Hepatocyte (in vitro differentiated cells): ENCODE measurements around the gene MSLN. TPM values are rescaled to one million over a fixed set of nuclear protein-coding genes. Genes with fewer than 3 reads are reported as not detected.

Experiments used
- DNase-seq: peaks from one replicate; pipeline ENCODE4 v3.0.0-alpha.2; 2016; ENCODE audit warnings: low spot score
- H2AFZ ChIP-seq: fragments of 200-600 bp; sonication (generic); 2 replicates; pipeline ENCODE4 v1.6.0; 2016; ENCODE audit warnings: antibody characterized with exemption, mild to moderate bottlenecking
- H3K27ac ChIP-seq: fragments of 200-600 bp; sonication (generic); 2 replicates; pipeline ENCODE4 v1.5.1; 2016; ENCODE audit warnings: mild to moderate bottlenecking
- H3K27me3 ChIP-seq: fragments of 200-600 bp; sonication (generic); 2 replicates; pipeline ENCODE4 v1.6.1; 2016
- H3K36me3 ChIP-seq: fragments of 200-600 bp; sonication (generic); replicated peaks from 2 replicates; pipeline ENCODE4 v1.5.1; 2016; ENCODE audit warnings: low read depth; ENCODE audit not compliant: insufficient read depth
- H3K4me1 ChIP-seq: fragments of 200-600 bp; sonication (generic); 2 replicates; pipeline ENCODE4 v1.5.1; 2016; ENCODE audit warnings: mild to moderate bottlenecking, moderate library complexity; ENCODE audit not compliant: insufficient read depth
- H3K4me2 ChIP-seq: fragments of 200-600 bp; sonication (generic); 2 replicates; pipeline ENCODE4 v1.6.0; 2016
- H3K4me3 ChIP-seq: fragments of 200-600 bp; sonication (generic); 2 replicates; pipeline ENCODE4 v1.5.1; 2016; ENCODE audit warnings: mild to moderate bottlenecking
- H3K79me2 ChIP-seq: fragments of 200-600 bp; sonication (generic); 2 replicates; pipeline ENCODE4 v1.6.0; 2017; ENCODE audit warnings: mild to moderate bottlenecking
- H3K9me2 ChIP-seq: fragments of 200-600 bp; sonication (generic); replicated peaks from 2 replicates; pipeline ENCODE4 v1.6.0; 2017; ENCODE audit warnings: mild to moderate bottlenecking; ENCODE audit not compliant: insufficient read depth
- H3K9me3 ChIP-seq: fragments of 200-600 bp; sonication (generic); 2 replicates; pipeline ENCODE4 v1.5.1; 2016; ENCODE audit warnings: low read depth, mild to moderate bottlenecking
- H4K20me1 ChIP-seq: fragments of 200-600 bp; sonication (generic); 2 replicates; pipeline ENCODE4 v1.6.0; 2016; ENCODE audit warnings: mild to moderate bottlenecking; ENCODE audit not compliant: insufficient read depth, poor library complexity, severe bottlenecking
- CTCF ChIP-seq: fragments of 200-600 bp; sonication (generic); IDR thresholded peaks from 2 replicates; pipeline ENCODE4 v1.5.1; 2016; ENCODE audit warnings: antibody characterized with exemption, mild to moderate bottlenecking; ENCODE audit not compliant: poor library complexity
- EZH2 ChIP-seq: fragments of 200-600 bp; sonication (generic); IDR thresholded peaks from 2 replicates; pipeline ENCODE4 v1.6.1; 2016; ENCODE audit warnings: antibody characterized with exemption, mild to moderate bottlenecking, borderline replicate concordance
- EZH2phosphoT487 ChIP-seq: fragments of 200-600 bp; sonication (generic); IDR thresholded peaks from one replicate; pipeline ENCODE4 v1.6.1; 2018; ENCODE audit warnings: antibody characterized with exemption, mild to moderate bottlenecking, low read depth, moderate library complexity; ENCODE audit not compliant: unreplicated experiment, severe bottlenecking
- WGBS: methylation state at CpG from one replicate; pipeline ENCODE4 v1.1.6; 2016; ENCODE audit warnings: low lambda C conversion rate; ENCODE audit errors: missing lambda C conversion rate; 5-methylcytosine and 5-hydroxymethylcytosine counted together
- polyA plus RNA-seq: library from polyadenylated mRNA; unstranded; fragments of >200 nt; fragmentation: Nextera tagmentation; extraction: Ambion mirVana; gene quantifications from 2 replicates; pipeline ENCODE4 v1.2.1, GENCODE V29; 2016
- total RNA-seq: library from RNA; depleted of rRNA; stranded (reverse); fragments of >200 nt; gene quantifications from 2 replicates; pipeline ENCODE4 v1.2.3, GENCODE V29; 2014

Gene MSLN
- total and polyA plus RNA-seq, 2 experiments from 2014 or later: 2.4 to 8.0 TPM

DNA sequence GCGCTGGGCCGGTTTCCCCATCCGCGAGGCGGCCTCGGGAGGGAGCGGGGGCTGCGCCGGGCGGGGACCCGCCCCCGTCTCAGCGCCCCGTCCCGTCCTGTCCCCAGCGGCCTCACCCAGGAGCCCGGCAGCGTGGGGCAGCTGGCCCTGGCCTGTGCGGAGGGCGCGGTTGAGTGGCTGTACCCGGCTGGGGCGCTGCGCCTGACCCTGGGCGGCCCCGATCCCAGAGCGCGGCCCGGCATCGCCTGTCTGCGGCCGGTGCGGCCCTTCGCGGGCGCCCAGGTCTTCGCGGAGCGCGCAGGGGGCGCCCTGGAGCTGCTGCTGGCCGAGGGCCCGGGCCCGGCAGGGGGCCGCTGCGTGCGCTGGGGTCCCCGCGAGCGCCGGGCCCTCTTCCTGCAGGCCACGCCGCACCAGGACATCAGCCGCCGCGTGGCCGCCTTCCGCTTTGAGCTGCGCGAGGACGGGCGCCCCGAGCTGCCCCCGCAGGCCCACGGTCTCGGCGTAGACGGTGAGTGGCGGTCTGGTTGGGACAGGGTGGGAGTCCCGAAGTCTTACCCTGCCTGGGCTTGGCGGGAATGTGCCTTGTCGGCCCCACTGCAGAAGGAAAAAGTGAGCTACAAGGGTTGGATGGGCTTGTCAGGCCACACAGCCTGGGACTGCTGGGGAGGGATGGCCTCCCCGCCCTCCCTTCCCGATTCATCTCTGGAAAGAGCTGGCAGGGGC lies 44.9 kb upstream of the MSLN start:
- Histone ChIP-seq H3K4me2 (peak overlapping the region; percentile 97), H3K9me2 (no peaks in the 10 kb centered on the region), H3K9me3 (no peaks in the 10 kb centered on the region), H3K36me3 (no peaks in the 10 kb centered on the region), H3K27ac (no peak overlapping the region), H3K4me3 (no peak overlapping the region), H4K20me1 (peaks cover 4% of the 10 kb centered on the region), H3K4me1 (peaks cover 19% of the 10 kb centered on the region), H3K79me2 (no peaks in the 10 kb centered on the region), H2AFZ (peak overlapping the region; percentile 45), H3K27me3 (peaks cover 23% of the 10 kb centered on the region)
- TF ChIP-seq EZH2: peak; percentile 50
- no peak for TF ChIP-seq CTCF
- TF ChIP-seq EZH2phosphoT487: peak; percentile 36
- 8% methylated on average over 45 of the region's 74 CpGs for WGBS
- DNase-seq: peak; percentile 57

DNA sequence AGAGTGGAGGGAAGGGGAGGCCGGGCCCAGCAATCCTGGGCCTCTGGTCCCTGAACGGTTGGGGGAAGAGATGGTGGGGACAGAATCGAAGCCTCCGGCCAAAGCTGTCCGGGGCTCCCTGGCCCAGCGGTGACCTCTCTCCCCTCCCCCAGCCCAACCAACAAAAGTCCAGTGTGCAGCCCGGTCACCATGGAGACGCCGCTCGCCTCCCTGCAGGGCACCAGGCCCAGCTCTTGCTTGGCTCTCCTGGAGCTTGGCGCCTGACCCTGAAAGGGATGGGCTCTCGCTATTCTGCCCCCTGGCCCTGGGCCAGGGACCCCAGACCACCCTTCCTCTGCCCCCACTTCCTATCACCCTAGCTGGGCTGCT lies 44.4 kb upstream of the MSLN start:
- Histone ChIP-seq H3K4me3 (no peak overlapping the region), H3K4me2 (peak overlapping the region; percentile 97), H3K9me2 (no peaks in the 10 kb centered on the region), H3K9me3 (no peaks in the 10 kb centered on the region), H3K79me2 (no peaks in the 10 kb centered on the region), H3K36me3 (no peaks in the 10 kb centered on the region), H3K27me3 (peaks cover 18% of the 10 kb centered on the region), H3K27ac (no peak overlapping the region), H4K20me1 (peaks cover 4% of the 10 kb centered on the region), H3K4me1 (peaks cover 19% of the 10 kb centered on the region), H2AFZ (no peak overlapping the region)
- 18% methylated on average over 12 of the region's 12 CpGs for WGBS
- TF ChIP-seq EZH2phosphoT487 (no peak), EZH2 (no peak), CTCF (no peak)
- DNase-seq: no peak

GRCh38 chr16:716768-717325 lies 43.7 kb upstream of the MSLN start:
- Histone ChIP-seq H3K4me3 (no peak overlapping the region), H3K27ac (no peak overlapping the region), H3K4me1 (peaks cover 24% of the 10 kb centered on the region), H4K20me1 (peaks cover 8% of the 10 kb centered on the region), H3K36me3 (no peaks in the 10 kb centered on the region), H3K9me2 (no peaks in the 10 kb centered on the region), H3K9me3 (no peaks in the 10 kb centered on the region), H3K79me2 (no peaks in the 10 kb centered on the region), H3K27me3 (peaks cover 16% of the 10 kb centered on the region), H2AFZ (no peak overlapping the region), H3K4me2 (no peak overlapping the region)
- no peak for DNase-seq
- WGBS: 92% methylated on average over 27 of the region's 29 CpGs
- TF ChIP-seq CTCF (no peak), EZH2 (no peak), EZH2phosphoT487 (no peak)
